NCI-H2227 treated with DMSO at 0.1 percent for 48 hours (cell line): ENCODE results near the gene ITPR1.

Experiments
- DNase-seq: peaks from one replicate; lab custom pipeline; 2025; lab: John Stamatoyannopoulos, UW

Gene ITPR1

DNA sequence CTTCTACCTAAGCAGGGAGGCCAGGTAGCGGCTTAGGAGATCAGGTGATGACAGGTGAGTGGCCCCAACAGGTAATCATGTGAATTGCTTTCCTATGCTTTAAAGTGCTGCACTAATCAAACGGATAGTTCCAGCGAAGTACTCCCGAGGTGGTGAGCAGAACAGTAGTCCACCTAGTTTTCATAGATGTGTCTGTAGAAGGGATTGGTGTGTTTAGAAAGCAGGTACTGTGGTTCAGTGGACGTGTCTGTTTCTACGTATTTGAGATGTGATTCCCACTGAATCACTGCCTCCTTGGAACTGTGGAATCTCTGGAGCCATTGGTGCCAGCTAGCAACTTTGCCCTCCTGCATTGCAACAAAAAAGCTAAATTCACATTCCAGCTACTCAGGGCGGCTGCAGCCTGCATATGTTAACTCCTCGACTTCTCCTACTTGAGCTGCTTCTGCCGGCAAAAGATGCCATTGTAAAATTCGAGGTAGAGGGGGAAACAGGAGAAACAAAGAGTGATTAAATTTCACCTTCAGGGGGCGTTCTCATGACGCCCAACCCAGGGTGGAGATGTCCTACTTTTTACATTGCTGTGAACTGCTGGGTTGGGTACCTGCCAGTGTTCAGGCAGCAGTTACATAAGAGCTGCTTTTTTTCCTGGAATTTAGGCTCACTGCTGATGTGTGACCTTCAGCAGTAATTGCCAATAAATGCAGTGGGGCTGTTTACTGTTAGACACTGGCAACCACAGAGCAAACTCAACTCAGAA, 227.3 kb downstream of the ITPR1 start:
- DNase-seq, result peak; percentile 40

DNA sequence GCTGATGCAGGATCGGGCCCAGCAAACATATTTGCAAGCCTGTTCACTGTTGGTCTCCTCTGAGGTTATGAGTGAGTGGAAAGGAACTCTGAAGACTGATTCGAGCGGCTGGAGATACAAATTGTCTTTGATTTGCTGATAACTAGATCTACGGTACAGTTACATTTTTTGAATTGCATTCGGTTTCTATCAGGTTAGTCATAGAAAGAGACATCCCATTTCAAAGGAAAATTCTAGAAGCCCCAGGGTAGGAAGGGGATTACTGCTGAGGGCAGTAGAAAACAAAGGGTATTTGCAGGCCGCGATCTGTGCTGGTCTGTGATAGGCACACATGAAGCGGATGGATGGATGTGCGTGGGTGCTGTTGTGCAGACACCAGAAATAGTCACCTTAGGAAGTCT, 228.4 kb downstream of the ITPR1 start:
- DNase-seq, result no peak

DNA sequence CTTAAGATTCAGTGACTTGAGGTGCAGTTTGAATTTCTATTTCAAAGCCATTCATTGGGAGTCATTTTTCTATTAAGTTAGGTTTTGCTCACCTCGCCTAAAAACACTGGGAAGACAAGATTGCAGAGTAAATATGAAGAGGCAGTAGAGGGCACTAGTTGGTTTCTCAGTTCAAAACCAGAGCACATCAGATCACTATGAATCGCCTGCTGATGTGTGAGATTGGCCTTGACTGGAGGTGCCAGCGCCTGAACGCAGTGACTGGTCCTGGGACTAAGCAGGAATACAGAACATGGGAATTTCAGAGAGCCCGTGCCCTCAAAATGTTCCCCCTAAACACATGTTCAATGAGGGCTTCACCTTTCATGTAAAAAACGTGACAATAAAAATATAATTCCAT, 229.0 kb downstream of the ITPR1 start:
- peak; percentile 14 for DNase-seq

DNA sequence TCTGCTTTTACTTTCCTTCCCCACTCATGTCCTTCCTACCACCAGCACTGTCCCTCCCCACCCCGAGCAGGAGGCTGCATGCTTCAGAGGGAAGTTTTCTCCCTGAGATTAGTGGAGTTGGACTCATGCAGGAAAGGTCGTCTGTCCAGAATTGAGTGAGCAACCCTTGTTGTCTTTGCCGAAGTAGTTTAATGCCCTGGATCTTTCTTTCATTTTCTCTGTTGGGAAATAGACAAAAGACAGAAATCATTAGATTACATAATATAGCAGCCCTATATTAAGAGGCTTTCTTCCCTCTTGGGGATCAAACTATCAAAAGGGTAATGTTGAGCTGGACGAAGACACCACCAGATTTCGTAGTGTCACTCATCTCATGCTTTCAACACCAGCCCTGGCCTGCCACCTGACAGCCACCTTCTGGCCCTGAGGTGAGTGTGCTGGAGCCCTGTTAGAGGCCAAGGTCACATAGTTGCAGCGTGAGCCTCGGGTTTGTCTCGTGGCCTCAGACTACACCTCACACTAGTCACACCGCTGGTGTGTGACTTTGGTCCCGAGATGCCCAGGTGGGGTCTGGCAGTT, 231.0 kb downstream of the ITPR1 start:
- DNase-seq, result no peak

DNA sequence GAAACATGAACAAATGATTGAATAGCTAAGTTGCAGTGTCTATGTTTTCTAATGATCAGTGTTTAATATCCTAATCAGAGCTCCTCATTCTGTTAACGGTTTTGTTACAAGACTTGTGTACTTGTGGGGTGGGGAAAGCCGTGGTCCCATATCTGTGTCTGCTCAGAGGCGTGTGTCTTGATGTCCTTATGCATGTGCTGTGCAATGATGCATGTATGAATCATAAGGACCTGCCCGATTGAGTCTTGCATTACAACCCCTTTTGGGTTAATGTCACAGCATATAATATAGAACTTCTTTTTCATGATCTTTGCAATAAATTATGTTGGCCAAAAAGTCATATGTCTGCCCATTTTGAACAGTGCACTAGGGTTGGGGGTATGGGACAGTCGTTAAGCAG, 233.4 kb downstream of the ITPR1 start:
- no peak for DNase-seq

DNA sequence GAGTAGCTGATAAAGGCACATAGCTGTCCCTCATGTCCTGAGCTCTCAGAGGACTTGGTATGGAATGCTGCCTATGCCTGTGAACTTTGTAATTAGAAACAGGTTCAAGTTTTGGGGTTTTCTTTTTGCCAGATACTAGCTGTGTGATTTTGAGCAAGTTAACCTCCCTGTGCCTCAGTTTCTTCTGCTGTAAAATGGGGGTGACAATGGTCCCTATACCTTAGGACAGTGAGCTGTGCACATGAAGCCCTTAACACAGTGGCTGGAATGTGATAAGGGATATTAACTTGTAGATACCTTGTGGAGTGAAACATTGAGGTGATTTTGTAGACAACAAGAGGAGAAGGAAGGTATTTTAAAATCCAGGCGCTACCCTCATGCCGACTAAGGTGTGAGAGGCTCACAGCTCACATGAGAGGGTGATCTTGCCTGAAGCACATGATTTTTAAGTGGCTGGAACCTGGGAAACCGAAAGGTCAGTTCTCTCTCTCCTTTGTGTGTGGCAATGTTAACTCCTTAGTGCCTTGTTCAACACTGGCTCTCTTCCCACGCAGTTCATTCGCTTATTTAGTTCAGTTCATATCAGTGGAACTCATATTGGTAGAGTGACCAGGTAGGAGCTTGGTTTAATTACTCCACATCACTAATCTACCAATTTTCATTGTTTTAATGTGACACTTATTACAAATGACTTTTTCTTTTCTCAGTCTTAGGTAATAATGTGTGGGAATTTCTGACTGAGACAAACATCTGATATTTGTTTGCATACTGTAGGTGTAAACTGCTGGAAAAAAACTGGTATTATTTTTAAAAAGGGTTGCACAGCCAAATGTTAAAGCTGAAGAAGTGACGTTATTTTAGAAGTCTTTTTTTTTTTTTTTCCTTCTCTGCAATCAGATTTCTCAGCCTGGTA, 236.2 kb downstream of the ITPR1 start:
- DNase-seq, result peak; percentile 34

DNA sequence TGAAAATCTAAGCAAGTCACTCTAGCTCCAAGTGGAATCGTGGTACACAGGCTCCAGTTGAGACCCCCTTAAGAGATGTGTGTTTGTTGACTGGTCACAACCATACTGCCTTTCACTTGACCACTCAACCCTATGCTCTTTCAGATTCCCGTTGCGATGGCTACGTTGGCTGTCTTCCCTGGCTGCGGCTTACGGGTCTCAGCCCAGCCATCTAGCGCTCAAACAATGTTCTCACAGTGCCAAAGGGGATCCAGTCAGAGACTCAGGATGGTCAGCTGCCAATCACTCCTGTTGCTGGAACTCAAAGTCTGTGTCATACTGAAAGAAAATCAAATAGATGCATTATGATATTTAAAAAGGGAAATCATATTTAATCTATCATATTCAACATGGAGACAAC, 237.6 kb downstream of the ITPR1 start:
- peak; percentile 40 for DNase-seq

DNA sequence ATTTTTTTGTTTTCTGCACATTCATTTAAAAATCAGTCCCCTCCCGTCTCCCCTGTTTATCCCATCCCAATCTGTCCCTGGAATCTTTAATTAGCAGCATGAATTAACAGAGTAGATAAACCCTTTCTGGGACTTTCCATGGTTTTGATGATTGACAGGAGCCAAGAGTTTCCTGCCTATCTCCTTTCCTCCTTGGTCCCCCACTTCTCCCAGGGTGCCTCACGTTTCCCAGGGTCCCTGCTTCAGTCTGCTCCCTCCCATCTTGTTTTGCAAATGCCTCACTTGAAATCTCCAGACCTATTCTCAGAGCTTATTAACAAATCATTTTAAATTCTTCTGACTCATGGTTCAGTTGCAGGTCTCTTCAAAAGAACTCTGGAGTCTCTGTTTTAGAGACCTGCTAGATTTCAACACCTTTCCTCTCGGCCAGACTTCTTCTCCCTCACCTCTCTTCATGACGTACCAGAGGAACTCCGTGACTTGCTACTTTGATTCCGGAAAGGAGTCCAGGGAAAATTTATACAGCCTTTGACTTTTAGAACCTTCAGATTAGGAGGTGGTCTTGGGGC, 238.5 kb downstream of the ITPR1 start:
- DNase-seq, result no peak

DNA sequence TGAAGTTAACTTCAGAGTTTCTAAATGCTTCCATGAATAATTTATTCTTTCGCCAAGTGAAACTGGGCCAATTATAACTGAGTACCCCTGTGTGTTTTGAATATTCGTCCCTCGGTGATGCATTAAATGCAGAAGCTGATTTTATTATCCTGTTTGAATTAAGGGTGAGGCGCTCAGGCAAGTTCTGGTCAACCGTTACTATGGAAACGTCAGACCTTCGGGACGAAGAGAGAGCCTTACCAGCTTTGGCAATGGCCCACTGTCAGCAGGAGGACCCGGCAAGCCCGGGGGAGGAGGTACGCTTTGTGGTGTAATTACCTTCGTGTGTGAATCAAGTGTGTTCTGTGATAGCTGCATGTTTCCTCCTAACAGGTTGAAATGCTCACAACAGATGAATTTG, 239.8 kb downstream of the ITPR1 start:
- peak; percentile 41 for DNase-seq

DNA sequence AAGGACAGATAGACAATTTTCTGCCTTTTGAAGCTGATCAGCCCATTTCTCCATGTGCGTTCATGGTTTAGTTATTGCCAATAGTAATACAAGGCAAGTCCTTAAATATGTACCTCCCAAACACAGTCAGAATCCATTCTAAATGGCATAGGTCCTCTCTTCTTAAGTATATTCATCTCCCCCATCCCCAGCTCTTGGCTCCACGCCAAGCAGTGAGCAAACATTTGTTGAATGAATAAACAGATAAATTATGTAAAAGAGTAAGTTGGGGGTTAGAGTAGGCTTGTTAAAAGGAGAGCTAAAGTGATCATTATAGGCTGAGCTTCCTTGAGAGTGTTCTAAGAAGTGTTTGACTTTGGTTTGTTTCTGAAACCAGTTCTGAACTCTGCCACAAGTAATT, 241.3 kb downstream of the ITPR1 start:
- peak; percentile 60 for DNase-seq

DNA sequence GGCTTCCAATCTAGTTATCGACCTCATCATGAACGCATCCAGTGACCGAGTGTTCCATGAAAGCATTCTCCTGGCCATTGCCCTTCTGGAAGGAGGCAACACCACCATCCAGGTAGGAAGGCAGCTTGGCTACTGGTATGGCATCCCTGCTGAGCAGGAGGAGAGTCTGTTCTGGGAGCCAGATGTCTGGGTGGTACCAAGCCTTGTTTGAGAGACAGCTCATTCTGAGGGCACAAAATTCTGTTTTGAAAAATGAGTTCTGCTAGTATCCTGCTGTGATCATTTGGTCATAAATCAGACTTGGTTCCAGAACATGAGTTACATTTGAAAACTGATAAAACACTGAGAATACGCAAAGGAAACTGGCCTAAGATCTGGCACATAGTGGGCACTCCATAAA, 242.1 kb downstream of the ITPR1 start:
- no peak for DNase-seq

DNA sequence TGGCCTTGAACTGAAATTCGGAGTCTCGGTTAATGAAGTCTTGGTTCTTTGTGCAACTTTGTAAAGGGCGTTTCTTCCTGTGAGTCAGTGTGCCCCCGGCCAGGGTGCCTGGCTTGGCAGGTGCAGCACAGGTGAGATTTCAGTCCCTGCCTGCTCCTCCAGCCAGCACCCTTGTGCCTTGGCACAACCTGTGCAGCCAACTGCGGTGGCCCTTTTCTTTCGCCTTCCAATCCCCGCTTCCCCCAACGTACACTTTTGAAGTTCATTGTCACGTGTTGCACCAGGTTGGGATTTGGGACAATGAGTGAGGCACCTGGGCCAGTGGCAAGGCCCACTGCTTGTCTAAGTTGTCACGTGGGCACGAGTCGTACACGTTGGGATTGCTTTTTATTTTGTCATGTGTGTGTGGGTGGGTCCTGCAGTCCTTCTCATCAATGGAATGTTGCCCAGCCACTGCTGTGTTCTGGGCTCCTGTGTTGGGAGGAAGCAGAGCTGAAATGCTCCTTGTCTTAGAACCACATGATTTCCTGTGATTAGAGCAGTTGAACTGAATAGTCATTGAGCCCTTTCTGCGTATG, 243.2 kb downstream of the ITPR1 start:
- no peak for DNase-seq

DNA sequence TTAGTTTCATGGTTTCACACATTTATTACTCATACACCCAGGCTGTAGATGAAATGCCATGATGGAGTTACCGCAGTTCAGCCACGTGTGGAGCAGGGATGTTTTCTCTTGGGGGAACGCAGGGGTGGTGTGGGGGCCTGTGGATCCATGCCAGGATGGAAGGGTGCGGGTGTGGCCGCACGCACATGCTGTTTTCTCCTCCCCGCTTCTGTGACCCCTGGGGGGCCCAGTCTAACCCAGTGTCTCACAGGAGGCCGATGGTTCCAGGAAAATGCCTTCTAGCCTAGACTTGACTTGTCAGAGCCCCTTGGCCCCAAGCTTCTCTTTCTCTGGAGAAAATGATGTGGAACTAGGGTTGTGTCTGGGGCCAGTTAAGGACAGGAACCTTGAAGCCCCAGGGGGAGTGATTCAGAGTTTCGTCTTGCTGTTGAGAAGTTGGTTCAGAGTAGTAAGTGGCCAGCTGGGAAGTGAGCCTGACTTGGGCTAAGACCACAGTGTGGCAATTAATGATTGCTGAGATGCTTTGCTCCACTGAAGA, 245.7 kb downstream of the ITPR1 start:
- DNase-seq, result no peak

DNA sequence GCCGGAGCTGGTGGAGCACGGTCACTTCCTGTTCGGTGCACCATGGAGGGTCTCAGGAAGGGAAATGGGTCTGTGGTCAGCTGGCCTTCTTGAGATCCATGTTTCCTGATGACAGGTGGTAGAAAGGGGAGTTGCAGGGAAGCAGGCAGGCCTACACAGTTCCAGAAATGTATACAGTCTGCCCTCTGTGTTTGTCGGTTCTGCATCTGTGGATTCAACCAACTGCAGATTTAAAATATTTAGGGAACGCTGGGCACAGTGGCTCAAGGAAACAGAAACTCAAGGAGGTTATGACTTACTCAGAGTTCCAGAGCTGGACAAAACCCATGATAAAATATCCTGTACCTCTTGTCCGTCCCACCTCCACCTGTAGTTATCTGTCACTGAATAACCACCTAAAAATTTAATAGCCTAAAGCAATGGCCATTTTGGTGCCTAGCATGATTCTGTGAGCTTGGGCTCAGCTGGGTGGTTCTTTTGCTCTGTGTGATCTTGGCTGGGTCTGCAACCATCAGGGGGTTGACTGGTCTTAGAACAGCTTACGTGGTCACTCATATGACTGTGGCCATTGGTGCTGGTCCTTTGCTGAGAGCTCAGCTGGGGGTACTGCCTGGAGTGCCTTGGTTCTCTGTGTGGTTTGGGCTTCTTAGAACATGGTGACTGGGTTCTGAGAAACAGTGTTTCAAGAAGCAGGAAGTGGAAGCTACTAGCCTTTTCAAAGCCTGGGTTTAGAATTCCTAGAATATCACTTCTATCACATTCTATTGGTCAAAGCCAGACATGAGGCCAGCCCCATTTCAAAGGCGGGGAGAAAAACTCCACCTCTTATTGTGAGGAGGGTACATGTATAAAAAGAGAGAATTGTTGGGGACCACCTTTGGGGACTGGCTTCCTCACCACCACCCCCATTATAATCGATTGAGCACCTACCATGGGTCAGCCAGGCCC, 246.4 kb downstream of the ITPR1 start:
- no peak for DNase-seq

DNA sequence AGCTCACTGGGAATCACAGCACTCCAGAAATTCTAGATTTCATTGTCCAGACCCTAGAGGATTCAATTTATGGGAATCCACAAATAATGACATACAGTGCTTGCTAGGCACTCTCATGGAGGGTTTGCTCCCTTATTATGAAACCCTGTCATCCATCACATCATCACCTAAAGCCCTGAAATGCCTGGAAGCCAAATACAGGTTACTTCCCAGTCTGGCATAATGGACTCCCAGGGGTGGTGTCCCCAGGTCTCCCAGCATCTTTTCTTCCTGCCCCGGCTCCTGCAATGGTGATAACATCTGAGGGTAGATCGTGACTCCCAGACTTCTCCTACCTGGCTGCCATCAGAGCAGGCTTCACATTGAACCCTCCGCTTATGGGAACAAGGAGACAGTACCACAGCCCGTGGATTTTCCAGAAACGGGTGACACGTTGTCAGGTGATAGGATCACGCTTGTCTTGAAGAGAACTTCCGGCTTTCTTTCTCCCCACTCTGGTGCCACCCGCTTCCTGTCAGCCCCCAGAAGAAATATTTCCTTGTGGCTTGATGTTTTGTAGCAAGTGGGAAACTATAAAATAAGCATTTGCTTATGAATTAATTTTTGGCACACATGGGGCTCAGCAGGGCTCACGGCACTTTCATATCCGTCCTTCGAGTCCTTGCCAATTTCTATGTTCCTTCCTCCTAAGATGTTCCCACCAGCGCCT, 247.4 kb downstream of the ITPR1 start:
- no peak for DNase-seq

DNA sequence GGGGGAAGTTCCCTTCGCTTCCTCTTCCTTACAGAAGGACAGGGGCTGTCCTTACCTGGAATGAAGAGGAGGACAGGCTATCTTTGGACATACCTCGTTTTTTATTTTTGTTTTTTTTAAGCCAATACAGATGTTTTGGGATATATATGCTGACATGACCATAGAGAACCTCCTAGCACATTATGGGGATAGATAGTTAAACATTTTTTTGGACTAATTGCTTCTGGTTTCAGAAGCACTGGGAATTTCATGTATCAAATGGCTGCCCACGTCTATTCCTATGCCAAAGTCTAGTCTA, 247.9 kb downstream of the ITPR1 start:
- DNase-seq, result no peak

DNA sequence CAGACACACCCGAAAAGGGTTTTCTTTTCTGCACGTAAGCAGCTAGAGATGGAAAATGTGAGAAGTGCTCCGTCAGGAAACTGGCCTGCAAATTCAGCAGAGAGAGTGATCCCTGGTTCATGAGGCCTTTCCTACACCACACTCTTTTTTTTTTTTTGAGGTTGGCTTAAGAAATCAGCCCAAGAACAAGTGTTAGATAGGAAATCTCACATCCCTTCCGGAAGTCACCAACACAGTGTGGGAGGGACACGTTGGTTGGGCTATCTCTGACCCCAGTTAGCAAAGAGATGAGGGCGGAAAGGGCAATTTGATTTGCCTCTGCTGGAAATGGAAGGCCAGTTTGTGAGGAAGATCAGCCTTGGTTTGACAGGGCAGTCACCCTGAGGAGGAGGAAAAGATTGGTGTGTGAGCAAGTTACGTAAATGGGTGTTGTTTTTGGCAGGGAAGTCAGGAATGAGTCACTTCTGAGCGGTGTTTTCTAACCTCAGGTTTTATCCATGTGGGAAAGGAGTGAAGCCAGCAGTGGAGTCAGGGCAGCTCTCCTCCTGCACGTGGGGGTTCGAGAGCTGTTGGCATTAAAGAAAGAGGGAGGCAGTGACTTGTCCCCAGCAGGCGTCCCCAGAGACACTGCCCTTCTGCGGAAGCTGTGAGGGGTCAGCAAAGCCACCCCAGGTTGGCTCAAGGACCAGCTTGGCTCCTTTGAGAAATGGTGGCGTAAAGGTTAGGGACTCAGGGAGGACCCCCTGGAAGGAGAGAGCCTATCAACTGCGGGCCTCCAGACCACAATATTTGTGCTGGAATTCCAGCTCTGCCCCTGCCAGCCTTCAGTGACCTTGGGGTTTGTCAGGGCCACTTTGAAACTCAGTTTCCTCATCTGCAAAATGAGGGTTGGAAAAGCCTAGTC, 248.5 kb downstream of the ITPR1 start:
- DNase-seq, result no peak

DNA sequence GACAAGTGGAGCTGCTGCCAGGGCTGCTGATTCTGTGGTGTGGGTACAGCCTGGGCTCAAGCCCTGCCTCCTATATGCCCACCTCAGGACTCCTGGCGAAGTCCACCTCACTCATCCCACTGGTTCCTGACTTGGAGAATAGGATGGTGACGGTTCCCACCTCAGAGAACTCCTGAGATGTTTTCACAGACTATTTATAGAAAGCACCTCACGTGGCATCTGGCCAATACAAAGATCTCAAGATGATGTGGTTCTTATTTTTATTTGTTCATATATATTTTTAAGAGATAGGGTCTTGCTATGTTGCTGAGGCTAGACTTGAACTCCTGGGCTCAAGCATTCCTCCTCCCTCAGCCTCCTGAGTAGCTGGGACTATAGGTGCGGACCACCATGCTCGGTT, 249.2 kb downstream of the ITPR1 start:
- DNase-seq, result no peak

DNA sequence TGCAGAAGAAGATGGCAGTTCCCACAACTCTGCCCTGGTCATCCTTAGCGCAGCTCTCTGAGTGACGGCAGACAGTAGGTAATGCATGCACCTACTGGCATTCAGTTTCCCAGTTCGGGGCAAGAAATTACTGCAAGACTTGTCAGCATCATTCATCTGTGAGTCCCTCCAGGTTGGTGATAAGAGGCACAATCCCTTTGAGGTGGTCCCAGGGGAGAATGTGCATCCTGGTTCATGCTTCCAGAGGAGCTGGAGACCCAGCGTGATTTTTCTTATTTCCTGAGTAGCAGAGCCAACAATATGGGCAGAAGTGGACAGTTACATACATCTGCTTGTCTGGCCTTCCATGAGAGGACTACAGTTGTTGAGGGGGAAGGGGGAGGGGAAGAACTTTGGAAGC, 250.2 kb downstream of the ITPR1 start:
- DNase-seq, result no peak
